BJ (cell line): ENCODE data around the gene ELFN1. TPM values are rescaled to one million over a fixed set of nuclear protein-coding genes. Genes with fewer than 3 reads are reported as not detected.

Source experiments
- CTCF ChIA-PET: fragments of 350-600 bp; formaldehyde crosslinking; extraction: SDS; loops from one replicate; lab custom pipeline; 2021; ENCODE audit warnings: antibody characterized with exemption, inconsistent platforms; lab: Yijun Ruan, JAX
- POLR2A ChIA-PET: fragments of 300-600 bp; sonication (Branson Sonifier 250); formaldehyde crosslinking; extraction: SDS; loops from one replicate; lab custom pipeline; 2021; ENCODE audit warnings: antibody characterized with exemption; lab: Charles Lee
- DNase-seq: peaks from one replicate; pipeline ENCODE4 v3.0.0-alpha.2; 2011; ENCODE audit warnings: low read depth
- H3K27me3 ChIP-seq: 2 replicates; pipeline ENCODE4 v1.6.0; 2011; ENCODE audit warnings: low read length; ENCODE audit not compliant: control insufficient read depth, insufficient read depth
- H3K36me3 ChIP-seq: 2 replicates; pipeline ENCODE4 v1.5.1; 2011; ENCODE audit warnings: low read length; ENCODE audit not compliant: control insufficient read depth, insufficient read depth
- H3K4me3 ChIP-seq: 2 replicates; pipeline ENCODE4 v1.5.1; 2011; ENCODE audit warnings: low read depth, mild to moderate bottlenecking, control low read depth, low read length
- CTCF ChIP-seq: IDR thresholded peaks from 2 replicates; pipeline ENCODE4 v1.5.1; 2011; ENCODE audit warnings: low read depth, mild to moderate bottlenecking, control low read depth, inconsistent platforms, low read length, moderate library complexity; ENCODE audit not compliant: insufficient read depth
- polyA plus RNA-seq: library from polyadenylated mRNA; depleted of rRNA; stranded (reverse); fragments of >200 nt; gene quantifications from 2 replicates; pipeline ENCODE4 v1.2.3, GENCODE V29; 2011

Gene ELFN1
- polyA plus RNA-seq, 1 experiment: 1.7 TPM

GRCh38 chr7:1768832-1769231 is 98.8 kb downstream of the ELFN1 start:
- TF ChIP-seq CTCF: no peak
- Histone ChIP-seq H3K36me3 (no peaks in the 10 kb centered on the region), H3K27me3 (no peaks in the 10 kb centered on the region), H3K4me3 (no peak overlapping the region)
- ChIA-PET CTCF (interaction anchor here (0.7 kb wide), 1 partner anchor 11 kb away, joined by 3 read pairs; no protein-coding TSS in a partner anchor), POLR2A (no interaction called here)
- DNase-seq: no peak

GRCh38 chr7:1769286-1770200 is 99.5 kb downstream of the ELFN1 start:
- Histone ChIP-seq H3K4me3 (no peak overlapping the region), H3K36me3 (no peaks in the 10 kb centered on the region), H3K27me3 (no peaks in the 10 kb centered on the region)
- TF ChIP-seq CTCF: no peak
- ChIA-PET CTCF (no interaction called here), POLR2A (no interaction called here)
- DNase-seq: no peak

- ChIA-PET POLR2A (no interaction called here), CTCF (no interaction called here)
- Histone ChIP-seq H3K27me3 (no peaks in the 10 kb centered on the region), H3K4me3 (no peak overlapping the region), H3K36me3 (no peaks in the 10 kb centered on the region)
- no peak for DNase-seq
- no peak for TF ChIP-seq CTCF
Observed at GRCh38 chr7:1770331-1770730, 100.3 kb downstream of the ELFN1 start.

GRCh38 chr7:1775389-1775788 is 105.3 kb downstream of the ELFN1 start:
- POLR2A ChIA-PET: no interaction called here
- CTCF ChIA-PET: no interaction called here

More at GRCh38 chr7:1775389-1775788, 105.3 kb downstream of the ELFN1 start:
- TF ChIP-seq CTCF: no peak
- Histone ChIP-seq H3K4me3 (no peak overlapping the region), H3K27me3 (no peaks in the 10 kb centered on the region), H3K36me3 (no peaks in the 10 kb centered on the region)
- DNase-seq: no peak
